GM19025 (cell line): ENCODE measurements around the gene TRAPPC3L.
"Not testable (repeated sequence)": the region's sequence is repeated elsewhere in the genome, so short reads cannot be mapped to it uniquely, and the experiment has no call there.

Source experiments
- ATAC-seq: cut with Tn5 transposase; IDR thresholded peaks from one replicate; pipeline ENCODE4 v1.9.1; 2021; ENCODE audit warnings: mild to moderate bottlenecking, low read depth, moderate library complexity; ENCODE audit not compliant: unreplicated experiment

Gene TRAPPC3L

GRCh38 chr6:116515141-116515540 lies 30.3 kb downstream of the TRAPPC3L start:
- no peak for ATAC-seq

DNA sequence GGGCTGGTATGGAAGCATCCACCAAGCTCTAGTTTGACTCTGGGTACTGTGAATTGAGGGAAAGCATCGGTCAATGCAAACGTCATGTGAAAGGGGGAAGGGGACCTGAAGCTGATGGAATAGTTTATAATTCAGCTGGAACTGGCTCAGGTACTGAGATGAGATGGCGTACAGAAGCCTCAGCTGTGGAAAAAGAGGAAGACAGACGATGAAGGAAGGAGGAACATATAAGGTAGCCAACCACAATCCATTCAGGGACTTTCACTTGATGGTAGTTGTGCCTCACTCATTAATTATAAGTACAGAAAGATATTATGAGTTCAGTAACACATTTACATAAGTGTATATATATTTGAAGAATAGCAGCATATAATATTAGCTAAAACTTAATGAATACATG lies 31.4 kb downstream of the TRAPPC3L start:
- no peak for ATAC-seq

DNA sequence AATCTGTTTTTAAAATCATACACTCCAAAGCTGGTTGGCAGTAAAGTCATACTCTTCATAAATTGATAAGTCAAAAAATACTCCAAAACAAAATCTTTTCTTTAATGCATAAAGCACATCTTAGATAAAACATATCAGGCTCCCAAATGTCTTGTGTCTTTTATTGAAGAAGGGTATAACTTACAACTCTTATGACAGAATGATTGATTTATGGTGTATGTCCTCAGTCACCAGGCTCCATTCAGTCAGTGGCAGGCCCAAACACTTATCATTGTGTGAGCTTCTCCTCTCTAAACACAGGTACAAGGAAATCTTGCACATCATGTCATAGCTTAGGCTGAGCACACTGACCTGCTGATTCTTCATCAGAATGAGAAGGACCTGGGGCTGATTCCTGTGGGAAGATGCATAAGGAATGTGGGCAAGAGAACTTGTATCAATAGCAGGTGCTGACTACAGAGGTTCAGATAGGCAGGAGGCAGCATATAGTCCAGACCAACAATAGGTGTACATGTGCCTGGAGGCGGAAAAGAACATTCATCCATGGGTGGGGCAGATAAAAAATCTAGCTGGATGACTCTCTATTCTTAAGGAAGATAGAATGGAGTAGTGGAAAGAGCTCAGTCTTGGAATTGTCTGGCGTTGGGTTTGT lies 32.1 kb downstream of the TRAPPC3L start:
- no peak for ATAC-seq

DNA sequence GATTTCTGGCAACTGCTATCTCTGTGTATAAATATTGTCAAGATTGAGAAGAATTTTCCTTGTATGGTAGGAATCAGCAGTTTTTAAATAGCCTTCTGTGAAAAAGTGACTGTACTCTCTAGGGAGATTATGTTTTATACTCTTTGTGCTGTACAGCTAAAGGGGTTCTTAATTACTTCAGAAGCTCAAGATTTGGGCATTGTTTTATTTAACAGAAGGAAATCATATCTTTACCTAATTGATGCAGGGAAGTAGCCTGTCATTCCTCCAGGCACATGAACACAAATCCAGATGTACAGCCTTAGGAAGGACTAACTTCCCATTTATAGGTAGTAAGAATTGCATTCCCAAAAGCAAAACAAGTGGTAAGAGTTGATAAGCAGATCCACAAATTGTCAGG lies 32.8 kb downstream of the TRAPPC3L start:
- ATAC-seq, result no peak

GRCh38 chr6:116512111-116512559 lies 33.3 kb downstream of the TRAPPC3L start:
- no peak for ATAC-seq

DNA sequence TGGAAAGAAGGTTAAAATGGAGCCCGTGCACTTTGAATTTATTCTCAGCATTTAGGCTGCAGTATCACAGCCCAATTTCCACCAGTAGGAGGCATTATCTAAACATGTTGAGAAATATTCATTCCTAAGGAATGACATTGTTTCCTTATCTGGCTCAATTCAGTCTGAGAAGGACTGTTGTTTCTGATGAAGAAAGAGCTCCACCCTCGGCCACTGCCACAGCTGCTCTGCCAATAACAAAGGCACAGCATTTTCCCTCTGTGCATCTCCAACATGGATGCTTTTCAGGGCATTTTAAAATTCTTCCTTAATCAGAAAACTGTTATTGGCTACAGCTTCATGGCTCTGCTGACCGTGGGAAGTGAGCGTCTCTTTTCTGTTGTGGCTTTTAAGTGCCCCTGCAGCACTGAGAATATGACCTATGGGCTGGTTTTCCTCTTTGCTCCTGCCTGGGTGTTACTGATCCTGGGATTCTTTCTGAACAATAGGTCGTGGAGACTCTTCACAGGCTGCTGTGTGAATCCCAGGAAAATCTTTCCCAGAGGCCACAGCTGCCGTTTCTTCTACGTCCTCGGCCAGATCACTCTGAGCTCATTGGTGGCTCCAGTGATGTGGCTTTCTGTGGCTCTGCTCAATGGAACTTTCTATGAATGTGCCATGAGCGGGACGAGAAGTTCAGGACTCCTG lies 33.9 kb downstream of the TRAPPC3L start, which contains the start of gene CALHM5:
CALHM5 (plus strand) TSS at position 216 of the 687 bp plus-strand sequence; CDS start at position 274, 58 bp downstream.
- ATAC-seq, result no peak

- ATAC-seq, result no peak
Observed at GRCh38 chr6:116508527-116508926, 37.0 kb downstream of the TRAPPC3L start.

GRCh38 chr6:116507324-116507723 lies 38.2 kb downstream of the TRAPPC3L start:
- no peak for ATAC-seq

DNA sequence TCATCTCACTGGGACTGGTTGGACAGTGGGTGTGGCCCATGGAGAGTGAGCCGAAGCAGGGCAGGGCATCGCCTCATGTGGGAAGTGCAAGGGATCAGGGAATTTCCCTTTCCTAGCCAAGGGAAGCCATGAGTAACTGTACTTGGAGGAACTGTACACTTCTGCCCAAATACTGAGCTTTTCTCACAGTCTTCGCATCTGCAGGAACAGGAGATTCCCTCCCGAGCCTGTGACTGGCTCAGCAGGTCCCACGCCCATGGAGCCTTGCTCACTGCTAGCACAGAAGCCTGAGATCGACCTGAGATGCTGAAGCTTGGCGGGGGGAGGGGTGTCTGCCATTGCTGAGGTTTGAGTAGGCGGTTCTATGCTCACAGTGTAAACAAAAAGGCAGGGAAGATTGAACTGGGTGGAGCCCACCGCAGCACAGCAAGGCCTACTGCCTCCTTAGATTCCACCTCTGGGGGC lies 44.5 kb downstream of the TRAPPC3L start:
- ATAC-seq, result no peak

- ATAC-seq, result no peak
Observed at GRCh38 chr6:116497113-116497676, 48.3 kb downstream of the TRAPPC3L start.

DNA sequence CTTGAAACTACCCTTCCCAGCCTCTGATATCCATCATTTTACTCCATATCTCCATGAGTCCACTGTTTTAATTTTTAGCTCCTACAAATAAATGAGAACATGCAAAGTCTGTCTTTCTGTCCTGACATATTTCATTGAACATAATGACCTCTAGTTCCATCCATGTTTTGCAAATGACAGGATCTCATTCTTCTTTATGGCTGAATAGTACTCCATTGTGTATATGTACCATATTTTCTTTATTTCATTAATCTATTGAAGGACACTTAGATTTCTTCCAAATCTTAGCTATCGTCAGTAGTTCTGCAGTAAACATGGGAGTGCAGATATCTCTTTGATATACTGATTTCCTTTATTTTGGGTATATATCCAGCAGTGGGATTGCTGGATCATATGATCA lies 50.3 kb downstream of the TRAPPC3L start:
- not testable (repeated sequence) for ATAC-seq

DNA sequence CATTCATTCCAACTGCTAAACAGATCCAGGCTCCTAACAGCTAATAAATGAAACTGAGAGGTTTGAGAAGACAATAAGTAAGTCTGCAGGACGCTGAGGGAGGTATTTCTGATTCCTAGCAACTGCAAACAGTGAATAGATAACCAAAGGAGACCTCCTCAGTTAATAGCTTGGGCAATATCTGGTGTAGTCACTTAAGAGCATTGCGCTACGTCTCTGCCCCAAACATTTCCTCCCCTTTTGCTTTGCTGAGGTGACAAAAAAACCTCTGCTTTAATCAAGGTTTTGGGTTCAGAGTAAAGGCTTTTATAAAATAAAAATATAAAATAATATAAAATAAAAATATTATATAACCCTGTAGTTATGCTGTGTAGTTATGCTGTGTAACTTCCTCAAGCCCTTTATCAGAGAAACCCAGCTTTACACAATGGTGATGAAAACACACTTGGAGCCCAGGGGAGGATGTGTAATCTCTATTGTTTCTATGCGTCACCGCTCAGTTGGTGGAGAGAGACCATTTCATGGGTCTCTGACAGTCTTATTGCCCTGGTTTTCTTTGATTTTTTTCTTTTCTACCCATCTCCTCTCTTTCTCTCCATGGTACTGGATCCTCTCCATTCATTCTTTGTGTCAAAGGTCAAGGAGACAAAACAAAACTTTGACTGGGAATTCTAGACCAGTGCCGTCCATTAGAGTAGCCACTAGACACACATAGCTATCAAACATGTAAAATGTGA lies 53.0 kb downstream of the TRAPPC3L start:
- no peak for ATAC-seq

DNA sequence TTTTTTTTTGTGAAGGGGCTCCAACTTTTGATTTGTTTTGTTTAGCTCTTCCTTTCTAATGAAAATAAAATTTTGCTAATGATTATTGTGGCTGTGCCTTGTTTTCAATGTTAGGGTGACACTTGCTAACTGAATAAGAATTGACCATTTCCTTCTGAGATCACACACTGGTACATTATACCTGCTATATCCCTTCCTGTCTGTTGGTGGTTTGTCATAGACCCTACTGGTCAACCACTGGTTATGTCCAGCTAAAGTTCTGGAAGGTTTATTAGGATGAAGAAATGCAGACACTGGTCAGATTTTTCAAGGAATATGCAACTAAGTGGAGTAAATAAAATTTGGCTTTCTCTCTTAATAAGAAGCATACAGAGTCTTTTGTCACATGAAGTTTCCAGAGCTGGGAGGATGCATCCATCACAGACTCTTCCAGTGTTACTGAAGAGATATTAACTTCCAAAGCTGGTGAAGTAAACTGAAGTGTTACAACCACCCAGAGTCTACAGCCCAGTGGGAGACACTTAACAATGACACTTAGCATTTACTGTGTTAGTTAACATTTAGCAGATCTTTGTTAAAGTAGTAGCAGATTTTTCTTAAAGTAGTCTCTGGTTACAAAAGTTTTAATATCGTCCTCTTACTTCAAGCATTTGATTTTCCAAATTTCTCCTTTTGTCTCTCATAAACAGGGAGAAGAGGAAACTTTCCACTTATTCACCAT lies 53.7 kb downstream of the TRAPPC3L start:
- no peak for ATAC-seq

GRCh38 chr6:116485559-116486184 lies 59.8 kb downstream of the TRAPPC3L start:
- no peak for ATAC-seq

GRCh38 chr6:116483616-116484015 lies 61.9 kb downstream of the TRAPPC3L start:
- no peak for ATAC-seq

GRCh38 chr6:116482780-116483179 lies 62.7 kb downstream of the TRAPPC3L start:
- no peak for ATAC-seq

- peak; percentile 100 for ATAC-seq
Observed at GRCh38 chr6:116476002-116476678, 69.3 kb downstream of the TRAPPC3L start.

DNA sequence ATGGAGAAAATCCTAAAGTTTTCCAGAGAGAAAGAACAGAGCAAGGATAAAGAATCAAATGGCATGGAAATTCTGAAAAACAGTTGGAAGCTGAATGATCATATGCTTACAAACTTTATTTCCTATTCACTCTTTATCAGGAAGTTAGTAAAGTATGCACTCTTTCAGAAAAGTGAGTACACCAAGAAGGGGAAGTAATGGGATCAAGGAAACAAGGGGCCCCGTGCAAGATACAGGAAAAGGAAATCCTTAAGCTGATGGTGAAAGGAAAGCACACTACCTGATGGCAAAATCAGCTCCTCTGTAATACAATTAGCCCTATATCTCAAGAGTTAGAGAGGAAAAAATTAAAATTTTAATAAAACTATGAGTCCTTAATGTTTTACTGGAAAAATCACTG lies 70.3 kb downstream of the TRAPPC3L start:
- no peak for ATAC-seq

DNA sequence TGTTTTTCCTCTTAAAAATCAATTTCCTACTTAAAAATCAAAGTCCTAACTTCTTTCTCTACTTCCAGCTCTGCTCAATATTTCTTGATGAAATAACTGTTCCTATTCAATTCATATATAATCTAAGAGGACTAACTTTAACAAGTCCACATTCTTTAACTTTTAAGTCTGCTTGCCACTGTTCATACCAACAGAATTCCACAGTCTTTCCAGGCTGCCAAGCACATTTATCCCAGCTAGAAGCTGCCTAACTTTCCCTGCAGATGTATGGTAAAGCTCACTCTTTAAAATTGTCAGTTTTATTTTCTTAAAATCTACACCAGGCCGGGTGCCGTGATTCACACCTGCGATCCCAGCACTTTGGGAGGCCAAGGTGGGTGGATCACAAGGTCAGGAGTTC lies 72.8 kb downstream of the TRAPPC3L start:
- ATAC-seq, result no peak
